GM23338 (cell line): ENCODE data around the gene ZNF783. TPM values are rescaled to one million over a fixed set of nuclear protein-coding genes. Genes with fewer than 3 reads are reported as not detected.

Experiments
- ATAC-seq: fragments of 200-7000 bp; cut with Tn5 transposase; 3 replicates; pipeline ENCODE4 v1.9.1; 2020
- DNase-seq: peaks from one replicate; pipeline ENCODE4 v3.0.0-alpha.2; 2015; ENCODE audit warnings: low spot score
- H2AFZ ChIP-seq: fragments of 200-600 bp; sonication (generic); 2 replicates; pipeline ENCODE4 v1.8.0; 2016; ENCODE audit warnings: antibody characterized with exemption, mild to moderate bottlenecking, moderate library complexity
- H3F3A ChIP-seq: fragments of 200-600 bp; sonication (generic); replicated peaks from 2 replicates; pipeline ENCODE4 v1.8.0; 2017; ENCODE audit warnings: antibody characterized with exemption, mixed run types, low read depth
- H3K27ac ChIP-seq: fragments of 200-600 bp; sonication (generic); 2 replicates; pipeline ENCODE4 v1.6.1; 2016; ENCODE audit warnings: low read depth
- H3K27me3 ChIP-seq: fragments of 200-600 bp; sonication (generic); 2 replicates; pipeline ENCODE4 v1.8.0; 2016; ENCODE audit warnings: mild to moderate bottlenecking, mixed run types, moderate library complexity; ENCODE audit not compliant: insufficient read depth
- H3K36me3 ChIP-seq: fragments of 200-600 bp; sonication (generic); 2 replicates; pipeline ENCODE4 v1.8.0; 2016; ENCODE audit warnings: mild to moderate bottlenecking; ENCODE audit not compliant: insufficient read depth
- H3K4me1 ChIP-seq: fragments of 200-600 bp; sonication (generic); 2 replicates; pipeline ENCODE4 v1.8.0; 2016; ENCODE audit warnings: mild to moderate bottlenecking, moderate library complexity; ENCODE audit not compliant: insufficient read depth
- H3K4me2 ChIP-seq: fragments of 200-600 bp; sonication (generic); 2 replicates; pipeline ENCODE4 v1.7.1; 2017; ENCODE audit warnings: mixed run types
- H3K4me3 ChIP-seq: fragments of 200-600 bp; sonication (generic); 2 replicates; pipeline ENCODE4 v1.6.1; 2016; ENCODE audit warnings: mixed run types
- H3K79me2 ChIP-seq: fragments of 200-600 bp; sonication (generic); replicated peaks from 2 replicates; pipeline ENCODE4 v1.8.0; 2017; ENCODE audit warnings: mild to moderate bottlenecking; ENCODE audit not compliant: insufficient read depth
- H3K9me2 ChIP-seq: fragments of 200-600 bp; sonication (generic); 2 replicates; pipeline ENCODE4 v1.8.0; 2017; ENCODE audit not compliant: insufficient read depth
- H4K20me1 ChIP-seq: fragments of 200-600 bp; sonication (generic); replicated peaks from 2 replicates; pipeline ENCODE4 v1.8.0; 2017; ENCODE audit warnings: mild to moderate bottlenecking; ENCODE audit not compliant: insufficient read depth
- H3K27ac Mint-ChIP-seq: 2 replicates; pipeline ENCODE4 v1.8.0; 2020; ENCODE audit warnings: inconsistent platforms, mild to moderate bottlenecking, moderate library complexity, mixed read lengths
- H3K27me3 Mint-ChIP-seq: 3 replicates; pipeline ENCODE4 v1.8.0; 2022; ENCODE audit warnings: low read depth, mild to moderate bottlenecking, moderate library complexity, mixed read lengths, inconsistent platforms; ENCODE audit not compliant: insufficient read depth, poor library complexity
- H3K36me3 Mint-ChIP-seq: 3 replicates; pipeline ENCODE4 v1.8.0; 2021; ENCODE audit warnings: low read depth, mild to moderate bottlenecking, inconsistent platforms, moderate library complexity, mixed read lengths
- H3K4me1 Mint-ChIP-seq: 3 replicates; pipeline ENCODE4 v1.8.0; 2020; ENCODE audit warnings: mild to moderate bottlenecking, inconsistent platforms, mixed read lengths
- H3K4me3 Mint-ChIP-seq: 3 replicates; pipeline ENCODE4 v1.8.0; 2021; ENCODE audit warnings: moderate library complexity, mild to moderate bottlenecking, inconsistent platforms, mixed read lengths
- H3K9me3 Mint-ChIP-seq: 3 replicates; pipeline ENCODE4 v1.8.0; 2020; ENCODE audit warnings: moderate library complexity, mild to moderate bottlenecking, inconsistent platforms, mixed read lengths
- EZH2 ChIP-seq: fragments of 200-600 bp; sonication (generic); IDR thresholded peaks from one replicate; pipeline ENCODE4 v1.8.0; 2017; ENCODE audit warnings: antibody characterized with exemption, mild to moderate bottlenecking, low read depth; ENCODE audit not compliant: unreplicated experiment
- JUNB ChIP-seq: IDR thresholded peaks from one replicate; pipeline ENCODE4 v1.6.1; 2016; ENCODE audit warnings: antibody characterized with exemption; ENCODE audit not compliant: unreplicated experiment
- POLR2AphosphoS5 ChIP-seq: IDR thresholded peaks from 2 replicates; pipeline ENCODE4 v1.6.1; 2016; ENCODE audit warnings: antibody characterized with exemption, low read depth
- ZNF114 ChIP-seq: fragments of 250-450 bp; sonication (Bioruptor Pico); IDR thresholded peaks from 2 replicates; pipeline ENCODE4 v1.5.0; 2020; ENCODE audit warnings: mild to moderate bottlenecking, moderate library complexity
- ZNF331 ChIP-seq: fragments of 250-450 bp; sonication (Bioruptor Pico); IDR thresholded peaks from 2 replicates; pipeline ENCODE4 v1.5.0; 2020; ENCODE audit warnings: low read depth, mild to moderate bottlenecking, moderate library complexity
- polyA plus RNA-seq: library from polyadenylated mRNA; unstranded; fragments of >200 nt; fragmentation: Nextera tagmentation; extraction: Ambion mirVana; gene quantifications from 2 replicates; pipeline ENCODE4 v1.2.1, GENCODE V29; 2016
- total RNA-seq: library from RNA; depleted of rRNA; stranded (reverse); fragments of >200 nt; shearing (Covaris generic); gene quantifications from 2 replicates; pipeline ENCODE4 v1.2.3, GENCODE V29; 2014
- TF ChIP-seq, protein P1 (sequence below), 2 experiments: fragments of 200-600 bp in 1 of 2; sonication (generic) in 1 of 2; conservative IDR thresholded peaks; 2 replicates each; pipeline versions ENCODE4 v1.5.1 to v1.6.1; 2016 to 2017; ENCODE audit warnings: antibody characterized with exemption in 2 of 2, low read depth in 2 of 2, mild to moderate bottlenecking in 2 of 2, moderate library complexity in 1 of 2
- TF ChIP-seq, protein P2 (sequence below): IDR thresholded peaks from 2 replicates; pipeline ENCODE4 v1.6.1; 2016; ENCODE audit warnings: antibody characterized with exemption
- TF ChIP-seq, protein P3 (sequence below): IDR thresholded peaks from one replicate; pipeline ENCODE4 v1.6.1; 2018; ENCODE audit warnings: antibody characterized with exemption; ENCODE audit not compliant: unreplicated experiment

Gene ZNF783
- total and polyA plus RNA-seq, 2 experiments from 2014 or later: 2.1 to 9.0 TPM

DNA sequence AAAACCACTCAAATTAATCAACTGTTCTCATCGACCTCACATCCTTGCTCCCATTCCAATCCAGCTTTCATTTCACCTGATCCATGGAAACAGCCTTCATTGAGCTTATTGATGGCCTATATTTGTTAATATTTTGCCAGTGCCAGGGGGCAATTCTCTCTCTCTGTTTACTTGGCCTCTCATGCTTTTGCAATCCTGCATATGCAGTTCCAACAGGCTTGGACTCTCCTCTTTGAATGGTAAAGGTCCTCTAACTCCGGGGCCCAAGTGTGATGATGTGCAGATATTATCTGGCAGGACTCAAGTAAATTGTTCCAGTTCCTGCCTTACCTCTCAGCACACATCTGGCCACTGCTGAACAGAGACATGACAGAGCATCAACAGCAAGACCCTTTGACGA lies 67.3 kb downstream of the ZNF783 start:
- DNase-seq (no peak), ATAC-seq (no peak)
- Histone ChIP-seq H3K4me2 (no peak overlapping the region), H3K36me3 (no peaks in the 10 kb centered on the region), H2AFZ (no peak overlapping the region), H3K4me3 (no peak overlapping the region), H4K20me1 (no peaks in the 10 kb centered on the region), H3K27ac (no peak overlapping the region), H3K4me1 (no peaks in the 10 kb centered on the region), H3K27me3 (no peaks in the 10 kb centered on the region), H3F3A (no peaks in the 10 kb centered on the region), H3K9me2 (0 out of 2 replicates have a peak, but pooled peaks cover 3% of the 10 kb centered on the region), H3K79me2 (no peaks in the 10 kb centered on the region)
- peaks cover 5% of the 10 kb centered on the region; the same call in 2 of the 3 replicates for H3K36me3 Mint-ChIP-seq
- H3K9me3 Mint-ChIP-seq: peaks cover 44% of the 10 kb centered on the region
- TF ChIP-seq ZNF331 (CRISPR knock-in tag) (no peak), POLR2AphosphoS5 (no peak)
- TF ChIP-seq, protein P1, sequence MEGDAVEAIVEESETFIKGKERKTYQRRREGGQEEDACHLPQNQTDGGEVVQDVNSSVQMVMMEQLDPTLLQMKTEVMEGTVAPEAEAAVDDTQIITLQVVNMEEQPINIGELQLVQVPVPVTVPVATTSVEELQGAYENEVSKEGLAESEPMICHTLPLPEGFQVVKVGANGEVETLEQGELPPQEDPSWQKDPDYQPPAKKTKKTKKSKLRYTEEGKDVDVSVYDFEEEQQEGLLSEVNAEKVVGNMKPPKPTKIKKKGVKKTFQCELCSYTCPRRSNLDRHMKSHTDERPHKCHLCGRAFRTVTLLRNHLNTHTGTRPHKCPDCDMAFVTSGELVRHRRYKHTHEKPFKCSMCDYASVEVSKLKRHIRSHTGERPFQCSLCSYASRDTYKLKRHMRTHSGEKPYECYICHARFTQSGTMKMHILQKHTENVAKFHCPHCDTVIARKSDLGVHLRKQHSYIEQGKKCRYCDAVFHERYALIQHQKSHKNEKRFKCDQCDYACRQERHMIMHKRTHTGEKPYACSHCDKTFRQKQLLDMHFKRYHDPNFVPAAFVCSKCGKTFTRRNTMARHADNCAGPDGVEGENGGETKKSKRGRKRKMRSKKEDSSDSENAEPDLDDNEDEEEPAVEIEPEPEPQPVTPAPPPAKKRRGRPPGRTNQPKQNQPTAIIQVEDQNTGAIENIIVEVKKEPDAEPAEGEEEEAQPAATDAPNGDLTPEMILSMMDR (conservative IDR thresholded peaks at IDR 0.05; ENCODE audit: low read depth in 2 of 2): no peak
- TF ChIP-seq, protein P2, sequence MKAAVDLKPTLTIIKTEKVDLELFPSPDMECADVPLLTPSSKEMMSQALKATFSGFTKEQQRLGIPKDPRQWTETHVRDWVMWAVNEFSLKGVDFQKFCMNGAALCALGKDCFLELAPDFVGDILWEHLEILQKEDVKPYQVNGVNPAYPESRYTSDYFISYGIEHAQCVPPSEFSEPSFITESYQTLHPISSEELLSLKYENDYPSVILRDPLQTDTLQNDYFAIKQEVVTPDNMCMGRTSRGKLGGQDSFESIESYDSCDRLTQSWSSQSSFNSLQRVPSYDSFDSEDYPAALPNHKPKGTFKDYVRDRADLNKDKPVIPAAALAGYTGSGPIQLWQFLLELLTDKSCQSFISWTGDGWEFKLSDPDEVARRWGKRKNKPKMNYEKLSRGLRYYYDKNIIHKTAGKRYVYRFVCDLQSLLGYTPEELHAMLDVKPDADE: no peak
- H3K27ac Mint-ChIP-seq: no peak overlapping the region
- H3K4me1 Mint-ChIP-seq: no peaks in the 10 kb centered on the region
- H3K27me3 Mint-ChIP-seq: peaks cover 8% of the 10 kb centered on the region
- H3K4me3 Mint-ChIP-seq: no peak overlapping the region

DNA sequence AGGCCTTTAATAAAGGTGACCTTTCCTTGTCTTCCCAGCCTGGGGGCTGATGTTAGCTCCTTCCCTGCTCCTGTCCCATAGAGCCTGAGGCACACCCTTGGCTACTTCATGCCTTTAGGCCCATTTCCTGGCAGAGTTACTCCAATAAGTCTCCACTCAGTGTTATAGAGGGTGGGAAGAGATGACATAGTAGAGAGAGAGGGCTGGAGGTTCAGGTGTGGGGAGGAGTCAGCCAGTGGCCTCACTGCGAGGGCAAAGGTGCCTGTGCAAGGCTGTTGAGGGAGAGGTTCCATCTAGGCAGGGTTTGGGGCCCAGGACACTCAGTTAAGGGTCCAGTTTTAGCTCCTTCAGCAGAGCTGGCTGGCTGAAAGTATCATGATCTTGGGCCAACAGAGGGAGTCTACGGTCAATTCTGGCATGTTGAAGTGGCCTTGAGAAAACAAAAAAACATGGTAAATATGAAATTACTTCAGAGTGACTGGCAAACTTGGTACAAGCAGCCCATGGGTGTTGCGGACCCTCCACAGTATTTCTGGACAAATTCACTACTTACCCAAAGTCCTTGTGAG lies 67.9 kb downstream of the ZNF783 start:
- H3K4me1 ChIP-seq: no peaks in the 10 kb centered on the region
- H3K27me3 Mint-ChIP-seq: peaks cover 8% of the 10 kb centered on the region
- no peak overlapping the region for H3K27ac ChIP-seq
- peaks cover 41% of the 10 kb centered on the region for H3K9me3 Mint-ChIP-seq
- H3K79me2 ChIP-seq: no peaks in the 10 kb centered on the region
- no peak for ATAC-seq
- H3F3A ChIP-seq: no peaks in the 10 kb centered on the region
- no peak overlapping the region for H3K4me2 ChIP-seq
- H3K9me2 ChIP-seq: 0 out of 2 replicates have a peak, but pooled peaks cover 3% of the 10 kb centered on the region
- H3K36me3 Mint-ChIP-seq: peaks cover 5% of the 10 kb centered on the region; the same call in 2 of the 3 replicates
- no peaks in the 10 kb centered on the region for H3K27me3 ChIP-seq
- no peaks in the 10 kb centered on the region for H4K20me1 ChIP-seq
- H3K27ac Mint-ChIP-seq: no peak overlapping the region
- H3K36me3 ChIP-seq: no peaks in the 10 kb centered on the region
- no peak for DNase-seq
- no peak overlapping the region for H2AFZ ChIP-seq
- no peaks in the 10 kb centered on the region for H3K4me1 Mint-ChIP-seq
- no peak overlapping the region for H3K4me3 ChIP-seq
- no peak overlapping the region for H3K4me3 Mint-ChIP-seq
- TF ChIP-seq, protein P2: no peak
- TF ChIP-seq, protein P3, sequence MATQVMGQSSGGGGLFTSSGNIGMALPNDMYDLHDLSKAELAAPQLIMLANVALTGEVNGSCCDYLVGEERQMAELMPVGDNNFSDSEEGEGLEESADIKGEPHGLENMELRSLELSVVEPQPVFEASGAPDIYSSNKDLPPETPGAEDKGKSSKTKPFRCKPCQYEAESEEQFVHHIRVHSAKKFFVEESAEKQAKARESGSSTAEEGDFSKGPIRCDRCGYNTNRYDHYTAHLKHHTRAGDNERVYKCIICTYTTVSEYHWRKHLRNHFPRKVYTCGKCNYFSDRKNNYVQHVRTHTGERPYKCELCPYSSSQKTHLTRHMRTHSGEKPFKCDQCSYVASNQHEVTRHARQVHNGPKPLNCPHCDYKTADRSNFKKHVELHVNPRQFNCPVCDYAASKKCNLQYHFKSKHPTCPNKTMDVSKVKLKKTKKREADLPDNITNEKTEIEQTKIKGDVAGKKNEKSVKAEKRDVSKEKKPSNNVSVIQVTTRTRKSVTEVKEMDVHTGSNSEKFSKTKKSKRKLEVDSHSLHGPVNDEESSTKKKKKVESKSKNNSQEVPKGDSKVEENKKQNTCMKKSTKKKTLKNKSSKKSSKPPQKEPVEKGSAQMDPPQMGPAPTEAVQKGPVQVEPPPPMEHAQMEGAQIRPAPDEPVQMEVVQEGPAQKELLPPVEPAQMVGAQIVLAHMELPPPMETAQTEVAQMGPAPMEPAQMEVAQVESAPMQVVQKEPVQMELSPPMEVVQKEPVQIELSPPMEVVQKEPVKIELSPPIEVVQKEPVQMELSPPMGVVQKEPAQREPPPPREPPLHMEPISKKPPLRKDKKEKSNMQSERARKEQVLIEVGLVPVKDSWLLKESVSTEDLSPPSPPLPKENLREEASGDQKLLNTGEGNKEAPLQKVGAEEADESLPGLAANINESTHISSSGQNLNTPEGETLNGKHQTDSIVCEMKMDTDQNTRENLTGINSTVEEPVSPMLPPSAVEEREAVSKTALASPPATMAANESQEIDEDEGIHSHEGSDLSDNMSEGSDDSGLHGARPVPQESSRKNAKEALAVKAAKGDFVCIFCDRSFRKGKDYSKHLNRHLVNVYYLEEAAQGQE: no peak
- no peak for TF ChIP-seq JUNB
- TF ChIP-seq EZH2: no peak
- TF ChIP-seq, protein P1 (conservative IDR thresholded peaks at IDR 0.05; ENCODE audit: low read depth in 2 of 2): no peak
- no peak for TF ChIP-seq ZNF114 (CRISPR knock-in tag)
